Caki2 (cell line): ENCODE measurements around the gene PMIS2. TPM values are rescaled to one million over a fixed set of nuclear protein-coding genes. Genes with fewer than 3 reads are reported as not detected.
A peak's percentile ranks its signal among the peaks of the same experiment; 100 is the strongest.

Experiments used
- DNase-seq: peaks from one replicate; pipeline ENCODE4 v3.0.0-alpha.2; 2015; ENCODE audit warnings: low read depth
- in situ Hi-C: cut with HindIII; loops from 2 replicates; pipeline ENCODE4 v1.10.0; 2016; ENCODE audit warnings: low sequenced_read_pairs, low pct_unique_long_range_greater_than_20kb, mixed read lengths
- total RNA-seq: library from RNA; depleted of rRNA; stranded (reverse); fragments of >200 nt; shearing (Covaris generic); gene quantifications from 2 replicates; pipeline ENCODE4 v1.2.3, GENCODE V29; 2014; ENCODE audit warnings: low replicate concordance

Gene PMIS2
- total RNA-seq, 1 experiment from 2014 or later = not detected

DNA sequence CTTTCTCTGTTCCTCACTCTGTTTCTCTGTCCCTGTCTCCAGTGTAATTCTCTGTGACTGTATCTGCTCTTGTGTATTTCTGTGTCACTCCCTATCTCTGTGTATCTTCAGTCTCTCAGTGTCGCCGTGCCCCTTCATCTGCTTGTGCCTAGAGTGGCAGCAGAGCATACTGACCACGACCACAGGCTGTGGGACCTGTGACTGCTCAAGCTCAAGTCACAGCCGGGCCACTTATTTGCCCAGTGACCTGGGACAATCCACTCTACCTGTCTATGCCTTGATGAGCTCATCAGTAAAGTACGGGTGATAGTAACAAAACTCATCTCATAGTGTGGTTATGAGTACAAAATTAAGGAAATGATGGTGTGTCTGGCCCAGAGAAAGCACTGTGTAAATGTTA lies 31.9 kb upstream of the PMIS2 start:
- in situ Hi-C loops = no loop called here
- DNase-seq = no peak

DNA sequence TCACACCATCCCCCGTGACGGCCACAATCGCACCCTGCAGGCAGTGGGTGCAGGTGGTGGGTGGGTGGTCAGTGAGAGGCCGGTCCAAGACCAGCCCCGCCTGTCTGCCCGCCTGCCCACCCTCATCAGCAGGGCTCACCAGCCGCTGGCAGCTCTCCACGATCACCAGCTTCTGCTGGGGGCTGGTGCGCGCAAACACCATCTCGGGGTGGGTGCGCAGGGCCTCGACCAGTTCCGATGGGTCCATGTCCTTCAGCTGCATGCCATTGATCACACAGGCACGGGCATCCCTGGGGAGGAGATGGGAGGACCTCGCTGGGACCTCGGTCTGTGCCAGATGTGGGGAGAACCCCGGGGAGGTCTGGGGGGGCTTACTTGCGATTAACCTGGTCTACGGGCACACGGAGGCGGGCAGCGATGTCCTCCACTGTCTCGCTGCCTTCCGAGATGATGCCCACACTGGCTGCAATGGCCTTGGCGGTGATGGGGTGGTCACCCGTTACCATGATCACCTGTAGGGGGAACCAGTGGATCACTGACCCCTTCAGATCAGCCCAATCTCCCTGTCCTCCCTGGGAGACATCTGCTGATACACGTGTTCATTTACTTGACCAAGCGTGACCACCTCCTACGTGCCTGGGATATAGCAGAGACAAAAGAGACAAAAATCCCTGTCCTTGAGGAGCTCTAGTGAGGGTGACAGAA lies 30.5 kb upstream of the PMIS2 start:
- in situ Hi-C loops = no loop called here
- peak; percentile 41 for DNase-seq

DNA sequence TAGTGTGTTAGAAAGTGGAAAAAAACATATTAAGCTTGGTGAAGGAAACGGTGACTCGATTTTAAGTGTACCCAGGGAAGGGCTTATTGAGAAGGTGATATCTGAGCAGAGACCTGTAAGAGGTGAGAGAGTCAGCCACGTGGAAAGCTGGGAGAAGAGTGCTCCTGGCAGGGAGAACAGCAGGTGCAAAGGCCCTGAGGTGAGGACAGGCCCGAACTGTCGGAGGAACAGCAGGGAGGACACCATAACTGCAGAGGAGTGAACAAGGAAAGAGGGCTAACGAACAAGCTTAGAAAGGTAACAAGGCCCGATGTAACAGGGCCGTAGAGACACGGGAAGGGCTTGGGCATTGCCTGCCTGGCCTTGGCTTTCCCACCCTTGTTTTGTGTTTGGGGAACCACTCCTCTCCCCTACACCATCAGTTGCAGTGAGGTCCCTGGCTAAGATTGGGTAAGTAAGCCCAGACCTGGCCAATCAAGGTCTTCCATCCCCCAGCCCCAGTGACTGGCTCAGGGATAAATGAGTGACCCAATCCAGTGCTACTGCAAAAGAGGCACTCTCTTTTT lies 29.9 kb upstream of the PMIS2 start:
- in situ Hi-C loops = no loop called here
- no peak for DNase-seq

DNA sequence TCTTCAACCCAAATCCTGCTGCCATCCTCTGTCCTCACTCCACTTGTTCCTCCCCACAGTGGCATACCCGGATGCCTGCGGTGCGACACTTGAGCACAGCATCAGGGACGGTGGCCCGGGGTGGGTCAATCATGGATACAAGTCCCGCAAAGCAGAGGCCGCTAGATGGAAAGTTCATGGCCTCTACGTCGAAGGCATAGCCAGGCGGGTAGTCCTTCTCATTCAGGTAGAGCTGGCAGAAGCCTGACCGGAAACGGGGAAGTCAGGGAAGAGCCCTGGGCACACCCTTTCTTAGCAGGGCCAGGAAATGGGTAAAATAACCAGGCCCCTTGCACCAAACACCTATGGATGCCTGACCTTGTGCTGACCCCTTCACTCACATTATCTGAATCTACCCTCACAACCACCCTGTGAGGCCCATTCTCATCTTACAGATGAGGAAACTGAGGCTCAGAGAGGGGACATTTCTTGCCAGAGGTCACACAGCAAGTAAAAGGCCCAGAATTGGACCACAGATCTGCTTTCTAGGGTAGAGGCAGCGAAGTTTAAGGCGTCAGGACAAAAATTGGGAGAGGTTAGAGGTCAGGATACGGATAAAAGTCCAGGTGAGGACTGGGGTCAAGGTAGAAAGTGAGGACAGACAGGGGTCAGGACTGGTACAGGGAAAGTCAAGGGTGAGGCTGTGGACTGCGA lies 29.0 kb upstream of the PMIS2 start:
- DNase-seq = no peak
- in situ Hi-C loops = no loop called here

DNA sequence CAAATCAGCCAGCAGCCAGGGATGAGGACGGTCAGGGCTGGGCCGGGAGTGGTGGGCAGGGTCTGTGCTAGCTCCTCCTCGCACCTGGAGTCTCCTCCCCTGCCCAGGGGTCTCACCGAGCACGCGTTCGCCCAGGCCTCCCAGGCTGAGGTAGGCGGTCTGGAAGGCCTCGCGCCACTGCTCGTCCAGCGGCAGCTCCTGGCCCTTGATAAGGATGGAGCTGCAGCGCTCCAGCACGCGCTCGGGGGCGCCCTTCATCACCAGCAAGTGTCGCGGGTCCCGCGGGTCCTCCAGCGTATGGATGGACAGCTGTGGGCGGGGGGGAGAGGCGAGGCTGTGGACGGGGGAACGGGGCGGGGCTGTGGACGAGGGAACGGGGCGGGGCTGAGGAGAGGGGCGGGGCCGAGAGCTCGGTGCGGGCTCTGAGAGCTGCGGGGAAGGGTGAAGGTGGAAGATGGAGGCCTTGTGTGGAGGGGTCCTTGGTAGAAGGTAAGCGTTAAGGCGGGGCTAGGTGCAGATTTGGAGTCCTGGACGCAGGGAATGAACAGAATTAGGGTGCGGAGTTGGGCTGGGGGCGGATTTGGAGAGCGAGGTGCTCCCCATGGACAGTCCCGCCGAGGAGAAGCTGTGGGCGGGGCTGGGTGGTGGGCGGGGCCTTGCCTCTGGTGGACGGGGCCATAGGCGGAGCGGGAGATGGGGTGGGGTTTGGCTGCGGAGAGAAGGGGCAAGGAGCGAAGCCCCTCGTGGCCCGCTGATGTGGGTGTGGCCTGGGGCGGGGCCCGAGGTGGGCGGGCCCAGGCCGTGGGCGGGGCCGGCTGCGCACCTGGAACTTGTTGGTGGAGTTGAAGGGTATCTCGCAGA lies 28.2 kb upstream of the PMIS2 start:
- in situ Hi-C loops = no loop called here
- DNase-seq = no peak

DNA sequence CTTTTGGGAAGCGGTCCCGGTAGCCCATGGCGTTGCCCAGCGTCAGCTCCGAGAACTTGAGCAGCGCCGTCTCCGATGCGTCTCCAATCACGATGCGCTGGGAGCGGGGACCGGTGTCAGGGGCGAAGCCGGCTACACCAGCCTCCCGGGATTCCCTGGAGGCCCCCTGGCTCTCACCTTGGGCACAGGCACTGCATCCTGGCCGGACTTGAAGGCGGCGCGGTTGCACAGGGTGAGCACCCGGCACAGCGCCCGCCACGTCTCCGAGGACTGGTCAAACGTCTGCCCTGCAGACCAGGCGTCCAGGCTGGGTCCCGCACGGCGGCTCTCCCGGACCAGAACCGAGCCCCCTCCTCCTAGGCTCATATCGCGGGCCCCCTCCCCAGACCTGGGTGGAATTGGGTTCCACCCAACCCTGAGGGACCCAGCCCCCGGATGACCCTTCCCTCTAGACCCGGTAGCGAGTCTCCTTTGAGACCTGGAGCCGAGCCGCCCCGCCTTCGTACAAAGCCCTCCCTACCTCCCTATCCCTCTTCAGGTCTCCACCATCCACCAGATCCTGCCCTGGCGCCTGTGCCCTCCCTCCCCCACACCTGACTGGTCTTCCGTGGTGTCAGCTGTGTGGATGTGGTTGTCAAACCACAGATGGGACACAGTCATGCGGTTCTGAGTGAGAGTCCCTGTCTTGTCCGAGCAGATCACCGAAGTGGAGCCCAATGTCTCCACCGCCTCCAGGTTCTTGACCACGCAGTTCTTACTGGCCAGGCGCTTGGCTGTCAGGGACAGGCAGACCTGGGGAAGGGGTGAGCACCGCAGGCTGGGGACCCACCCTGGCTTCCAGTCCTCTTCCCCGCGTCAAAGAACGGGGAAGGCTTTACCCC lies 27.3 kb upstream of the PMIS2 start:
- in situ Hi-C loops = no loop called here

DNA sequence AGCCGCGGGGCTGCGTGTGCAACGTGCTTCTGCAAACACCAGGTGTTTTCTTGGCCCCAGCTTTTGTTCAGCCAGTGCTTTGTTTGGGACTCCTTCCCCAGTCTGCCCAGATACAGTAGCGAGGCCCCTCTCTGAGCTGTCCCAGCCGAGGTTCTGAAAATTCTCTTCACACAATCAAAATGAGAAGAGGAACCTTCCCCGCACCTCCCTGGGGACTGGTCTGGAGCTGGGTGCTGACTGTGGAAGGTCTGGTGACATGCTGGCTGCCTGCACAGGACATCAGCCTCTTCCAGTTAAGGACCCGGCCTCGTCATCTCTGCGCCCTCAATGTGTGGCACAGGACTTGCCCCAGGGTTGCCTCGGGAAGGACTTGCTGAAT lies 26.7 kb upstream of the PMIS2 start:
- no peak for DNase-seq
- in situ Hi-C loops = no loop called here

More for the DNA sequence above, 27.3 kb upstream of the PMIS2 start:
- DNase-seq = no peak

DNA sequence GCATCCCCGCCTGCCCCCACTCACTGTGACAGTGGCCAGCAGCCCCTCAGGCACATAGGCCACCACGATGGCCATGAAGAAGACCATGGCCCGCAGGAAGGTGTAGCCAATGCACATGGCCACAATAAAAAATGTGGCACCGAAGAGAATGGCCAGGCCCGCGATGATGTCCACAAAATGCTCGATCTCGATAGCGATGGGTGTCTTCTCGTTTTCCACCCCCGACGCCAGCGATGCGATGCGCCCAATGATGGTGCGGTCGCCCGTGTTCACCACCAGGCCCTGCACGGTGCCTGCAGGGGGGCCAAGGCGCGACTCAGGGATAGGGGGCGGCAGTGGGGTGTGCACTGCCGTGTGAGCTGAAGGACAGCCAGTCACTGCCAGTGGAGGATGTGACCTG lies 26.2 kb upstream of the PMIS2 start:
- in situ Hi-C loops = no loop called here
- DNase-seq = no peak

DNA sequence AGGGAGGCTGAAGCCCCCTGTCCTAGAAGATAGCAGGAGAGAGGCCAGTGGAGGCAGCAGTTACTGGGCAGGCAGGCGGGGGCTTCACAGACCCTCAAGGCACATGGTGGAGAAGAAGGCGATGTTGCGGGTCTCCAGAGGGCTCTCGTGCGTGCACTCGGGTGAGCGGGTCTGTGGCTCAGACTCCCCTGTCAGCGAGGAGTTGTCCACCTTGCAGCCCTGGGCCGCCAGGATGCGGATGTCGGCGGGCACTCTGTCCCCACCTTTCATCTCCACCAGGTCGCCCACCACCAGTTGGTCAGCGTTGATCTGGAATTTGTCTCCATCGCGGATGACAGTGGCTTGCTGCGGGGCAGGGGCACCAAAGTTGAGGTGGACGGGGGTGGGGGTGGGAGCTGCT lies 25.7 kb upstream of the PMIS2 start:
- in situ Hi-C loops = no loop called here
- no peak for DNase-seq

DNA sequence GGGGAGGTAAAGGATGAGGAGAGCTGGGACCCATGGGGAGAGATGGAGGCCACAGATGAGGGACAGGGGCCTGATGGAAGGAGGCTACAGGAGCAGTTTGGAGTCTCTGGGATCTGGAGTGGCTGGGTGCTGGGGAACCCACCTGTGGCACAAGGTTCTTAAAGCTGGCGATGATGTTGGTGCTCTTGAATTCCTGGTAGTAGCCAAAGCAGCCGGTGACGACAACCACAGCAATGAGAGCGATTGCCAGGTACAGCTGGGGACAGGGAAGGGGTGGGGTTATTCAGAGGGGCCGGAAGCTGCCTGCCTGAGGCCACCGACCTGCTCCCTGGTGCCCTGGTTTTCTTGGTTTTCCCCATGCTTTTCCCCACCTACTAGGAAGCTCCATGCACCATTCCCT lies 25.3 kb upstream of the PMIS2 start:
- in situ Hi-C loops = no loop called here
- no peak for DNase-seq

DNA sequence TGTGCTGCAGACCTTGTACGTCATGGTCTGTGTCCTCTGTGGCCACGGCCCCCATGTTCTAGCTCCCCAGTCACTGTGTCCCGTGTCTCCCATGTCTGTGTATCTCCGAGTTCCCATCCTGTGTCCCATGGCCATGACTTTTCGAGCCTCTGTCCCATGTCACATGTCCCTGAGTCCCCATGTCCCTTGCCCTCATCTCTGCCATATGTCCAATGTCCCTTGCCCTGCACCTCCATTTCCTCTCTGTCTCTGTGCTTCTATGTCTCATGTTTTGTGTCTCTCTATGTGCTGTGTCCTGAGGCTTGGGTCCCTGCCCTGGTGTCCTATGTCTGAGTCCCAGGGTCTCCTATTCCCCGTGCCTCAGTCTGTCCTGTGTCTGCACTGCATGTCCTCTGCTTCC lies 24.5 kb upstream of the PMIS2 start:
- DNase-seq = no peak
- in situ Hi-C loops = no loop called here

DNA sequence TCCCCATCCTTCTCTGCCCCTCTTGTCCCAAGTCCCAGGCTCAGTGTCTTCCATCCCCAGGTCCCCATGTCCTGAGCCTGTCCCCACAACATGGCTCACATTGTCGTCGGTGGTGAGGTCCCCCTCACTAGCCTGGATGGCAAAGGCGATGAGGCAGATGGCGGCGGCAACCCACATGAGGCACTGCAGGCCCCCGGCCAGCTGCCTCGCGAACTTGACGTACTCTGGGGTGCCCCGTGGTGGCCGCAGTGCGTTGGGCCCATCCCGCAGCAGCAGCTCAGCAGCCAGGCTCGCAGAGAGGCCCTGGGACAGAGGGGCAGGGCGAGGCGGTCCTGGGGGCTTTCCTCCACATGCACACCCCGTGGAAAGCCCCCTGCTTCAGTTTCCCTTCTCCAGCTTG lies 23.6 kb upstream of the PMIS2 start:
- DNase-seq = no peak
- in situ Hi-C loops = no loop called here

DNA sequence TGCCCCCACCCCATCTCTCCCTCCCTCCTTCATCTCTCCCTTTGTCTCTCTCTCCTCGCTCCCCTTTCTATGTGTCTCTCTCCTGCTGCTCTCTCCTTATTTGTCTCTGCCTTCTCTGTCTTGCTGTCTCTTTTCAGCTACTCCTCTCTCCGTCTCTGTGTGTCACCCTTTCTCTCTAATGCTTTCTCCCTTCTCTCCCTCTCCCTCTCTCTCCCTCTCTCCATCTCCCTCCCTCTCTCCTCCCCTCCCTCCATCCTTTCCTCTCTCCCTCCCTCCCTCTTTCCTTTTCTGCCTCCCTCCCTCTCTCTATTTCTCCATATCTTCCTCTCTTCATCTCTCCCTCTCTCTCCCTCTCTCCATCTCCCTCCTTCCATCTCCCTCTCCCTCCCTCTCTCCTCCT lies 23.2 kb upstream of the PMIS2 start:
- in situ Hi-C loops = no loop called here
- DNase-seq = no peak

DNA sequence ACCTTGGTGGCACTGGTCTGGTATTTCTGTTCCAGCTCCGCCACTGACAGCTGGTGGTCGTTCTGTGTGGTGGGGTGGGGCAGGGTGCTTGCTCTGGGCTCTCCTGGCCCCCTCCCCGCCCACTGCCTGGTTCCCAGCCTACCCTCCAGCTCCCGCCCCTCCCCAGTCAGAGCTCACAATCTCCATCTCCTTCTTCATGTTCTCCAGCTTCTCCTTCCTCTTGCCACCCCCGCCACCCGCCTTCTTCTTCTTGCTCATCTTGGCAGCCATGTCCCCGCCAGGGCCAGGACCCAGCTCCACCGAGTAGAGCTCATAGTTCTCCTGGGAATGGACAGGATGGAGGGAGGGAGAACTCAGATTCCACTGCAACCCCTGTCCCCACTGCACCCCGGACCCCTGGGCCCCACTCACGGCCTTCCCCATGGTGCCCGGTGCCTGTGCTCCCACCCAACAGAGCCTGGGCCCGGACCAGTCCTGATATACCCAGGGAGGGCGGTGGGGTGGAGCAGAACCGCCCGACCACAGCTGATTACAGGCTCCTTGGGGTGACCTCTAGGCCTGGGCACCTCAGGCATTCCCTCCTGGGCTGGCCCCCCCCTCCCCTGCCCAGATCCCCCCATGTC lies 22.7 kb upstream of the PMIS2 start, which contains the start of gene ATP4A:
ATP4A (minus strand) TSS at position 452 of the 623 bp plus-strand sequence; CDS start at position 423, 29 bp downstream.
- no peak for DNase-seq
- in situ Hi-C loops = no loop called here

DNA sequence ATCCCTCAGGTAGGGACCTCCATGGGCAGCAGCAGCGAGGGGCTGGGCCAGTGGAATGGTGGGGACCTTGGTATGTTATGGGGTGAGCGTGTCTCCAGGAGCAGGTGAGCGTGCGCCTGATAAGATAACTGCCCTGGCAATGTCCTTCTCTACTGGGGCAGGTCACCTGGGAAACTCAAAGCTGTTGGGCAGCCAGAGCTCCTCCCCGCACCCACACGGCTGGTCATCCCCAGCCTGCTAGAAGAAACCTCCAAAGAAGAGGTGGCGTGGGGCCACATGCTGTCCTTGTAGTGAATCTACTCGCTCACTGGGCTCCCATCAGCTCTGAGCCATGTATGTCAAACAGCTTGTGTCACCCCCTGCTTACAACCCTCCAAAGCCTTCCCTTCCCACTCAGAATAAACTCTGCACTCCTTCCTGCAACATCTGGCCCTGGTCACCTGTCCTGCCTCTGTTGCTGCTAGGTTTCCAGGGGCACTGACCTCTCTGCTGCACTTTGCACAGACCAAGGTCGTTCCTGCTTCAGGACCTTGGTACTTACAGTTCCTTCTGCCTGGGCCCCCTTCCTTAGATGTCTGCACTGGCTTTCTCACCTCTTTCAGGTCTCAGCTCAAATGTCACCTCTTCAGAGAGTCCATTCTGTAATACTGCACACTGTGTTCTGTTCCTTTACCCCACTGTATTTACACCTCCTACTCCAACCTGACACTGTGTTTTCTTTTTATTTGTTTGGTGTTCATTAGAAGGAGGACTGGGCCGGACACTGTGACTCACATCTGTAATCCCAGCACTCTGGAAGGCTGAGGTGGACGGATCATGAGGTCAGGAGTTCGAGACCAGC lies 20.7 kb upstream of the PMIS2 start:
- in situ Hi-C loops = no loop called here
- DNase-seq = no peak

DNA sequence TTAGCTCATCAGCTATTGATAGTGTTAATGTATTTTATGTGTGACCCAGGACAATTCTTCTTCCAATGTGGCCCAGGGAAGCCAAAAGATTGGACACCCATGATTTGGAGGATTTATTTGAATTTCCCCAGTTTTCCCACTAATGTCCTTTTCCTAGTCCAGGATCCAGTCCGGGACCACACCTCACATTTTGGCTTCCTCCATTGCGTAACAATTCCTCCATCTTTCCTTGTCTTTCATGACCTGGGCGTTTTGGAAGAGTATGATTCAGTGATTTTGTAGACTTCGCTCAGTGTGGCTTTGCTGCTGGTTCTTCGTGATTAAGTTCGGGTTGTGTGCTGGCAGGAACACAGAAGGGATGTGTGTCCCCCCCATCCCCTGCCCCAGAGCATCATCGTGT lies 19.2 kb upstream of the PMIS2 start:
- in situ Hi-C loops = no loop called here
- DNase-seq = no peak

DNA sequence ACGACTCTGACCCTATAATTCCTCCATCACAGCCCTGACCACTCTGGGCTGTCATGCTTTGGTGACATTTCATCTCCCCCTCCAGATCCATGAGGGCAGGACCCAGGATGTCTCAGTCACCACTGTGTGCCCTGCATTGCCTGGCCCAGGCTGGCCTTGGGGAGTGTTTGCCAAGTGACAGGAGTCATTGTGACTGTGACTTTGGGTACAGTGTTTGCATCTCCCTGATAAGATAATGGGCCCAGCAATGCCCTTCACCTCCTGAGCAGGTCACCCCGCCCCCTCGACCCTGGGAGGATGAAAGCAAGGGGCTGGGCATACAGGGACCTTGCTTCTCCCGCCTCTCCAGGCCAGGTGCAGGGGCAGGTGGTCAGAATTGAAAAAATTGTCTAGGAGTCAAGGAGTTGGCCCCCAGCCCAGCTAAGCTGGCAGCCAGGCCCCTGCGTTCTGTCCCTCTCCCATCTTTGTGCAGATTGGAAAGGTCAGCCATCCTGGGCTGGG lies 16.6 kb upstream of the PMIS2 start:
- in situ Hi-C loops = no loop called here
- no peak for DNase-seq
